ENCODE data around the gene GIMAP8.
"Not testable (repeated sequence)": the region's sequence is repeated elsewhere in the genome, so short reads cannot be mapped to it uniquely, and the experiment has no call there.

The GIMAP8 gene

DNA sequence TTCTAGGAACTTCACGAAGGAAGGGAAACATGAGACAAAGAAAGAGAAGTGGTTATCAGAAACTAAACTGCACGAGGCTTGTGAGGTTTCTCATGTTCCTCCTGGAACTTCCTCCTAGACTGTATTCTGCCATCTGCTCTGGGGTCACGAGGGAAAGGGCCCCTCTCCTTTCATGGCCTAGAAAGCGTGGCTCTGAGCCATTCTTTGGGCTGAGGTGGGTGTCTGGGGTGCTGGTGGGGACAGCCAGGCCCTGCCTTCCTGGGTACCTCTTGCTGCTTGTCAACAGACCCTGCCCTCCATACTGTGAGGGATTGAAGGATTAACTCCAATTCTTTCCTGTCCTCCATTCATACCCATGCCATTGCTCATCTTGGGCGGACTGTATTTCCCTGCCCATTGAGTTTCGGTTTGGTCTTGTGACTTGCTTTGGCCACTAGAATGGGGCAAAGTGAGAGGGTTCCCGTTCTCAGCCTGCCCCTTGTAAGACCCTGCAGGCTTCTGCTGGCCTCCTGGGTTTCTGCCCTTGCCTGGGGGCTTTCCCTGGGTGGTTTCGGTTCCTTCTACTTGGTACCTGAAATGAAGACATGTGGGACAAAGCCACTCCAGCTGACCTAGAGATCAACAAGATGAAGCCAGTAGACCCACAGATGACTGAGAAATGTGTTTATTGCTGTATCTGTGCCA is 14.9 kb upstream of the GIMAP8 start:
- DNase-seq (ENCODE audit: low read depth in 2 of 2), result no peak

DNA sequence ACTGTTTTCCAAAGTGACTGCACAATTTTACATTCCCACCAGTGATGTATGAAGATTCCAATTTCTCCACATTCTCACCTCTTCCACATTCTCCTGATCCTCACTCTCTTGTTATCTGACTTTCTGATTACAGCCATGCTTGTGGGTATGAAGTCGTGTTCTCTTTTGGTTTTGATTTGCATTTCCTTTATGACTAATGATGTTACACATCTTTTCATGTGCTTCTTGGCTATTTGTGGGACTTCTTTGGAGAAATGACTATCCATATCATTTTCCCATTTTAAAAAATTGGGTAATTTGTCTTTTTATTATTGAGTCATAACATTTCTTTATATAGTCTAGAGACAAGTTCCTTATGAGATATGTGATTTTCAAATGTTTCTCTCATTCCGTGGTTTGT is 10.5 kb upstream of the GIMAP8 start:
- no peak for DNase-seq (ENCODE audit: low read depth in 2 of 2)

DNA sequence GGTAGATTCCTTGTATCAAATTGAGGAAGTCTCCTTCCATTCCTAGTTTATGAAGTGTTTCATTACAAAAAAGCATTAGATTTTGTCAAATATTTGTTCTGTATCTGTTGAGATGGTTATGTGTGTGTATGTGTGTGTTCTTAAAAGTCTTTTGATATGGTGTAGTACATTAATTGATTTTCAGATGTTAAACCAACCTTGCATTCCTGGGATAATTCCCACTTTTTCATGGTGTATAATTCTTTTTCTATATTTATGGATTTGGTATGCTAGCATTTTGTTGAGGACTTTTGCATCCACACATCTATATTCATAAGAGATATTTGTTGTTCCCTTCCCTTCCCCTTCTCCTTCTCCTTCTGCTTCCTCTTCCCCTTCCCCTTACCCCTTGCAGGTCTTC is 8.9 kb upstream of the GIMAP8 start:
- no peak for DNase-seq (ENCODE audit: low read depth in 2 of 2)

DNA sequence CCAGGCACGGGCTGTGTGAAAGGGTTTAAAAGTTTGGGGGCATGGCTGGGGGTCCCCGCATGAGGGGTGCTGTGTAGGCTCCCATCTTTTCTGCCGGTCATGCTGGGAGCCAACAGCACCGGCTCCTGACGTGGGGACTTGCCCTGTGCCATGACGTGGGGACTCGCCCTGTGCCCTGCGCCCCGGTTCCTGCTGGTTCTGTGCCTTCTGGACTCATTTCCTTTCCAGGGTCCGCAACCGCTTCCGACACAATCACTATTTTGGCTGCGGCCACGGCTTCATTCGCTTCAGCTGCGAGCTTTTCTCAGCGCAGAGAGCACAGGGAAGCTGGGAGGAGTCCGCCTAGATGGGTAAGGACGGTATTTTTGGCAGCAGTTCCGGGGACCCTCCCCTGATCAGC is 7.6 kb upstream of the GIMAP8 start:
- no peak for DNase-seq (ENCODE audit: low read depth in 2 of 2)

DNA sequence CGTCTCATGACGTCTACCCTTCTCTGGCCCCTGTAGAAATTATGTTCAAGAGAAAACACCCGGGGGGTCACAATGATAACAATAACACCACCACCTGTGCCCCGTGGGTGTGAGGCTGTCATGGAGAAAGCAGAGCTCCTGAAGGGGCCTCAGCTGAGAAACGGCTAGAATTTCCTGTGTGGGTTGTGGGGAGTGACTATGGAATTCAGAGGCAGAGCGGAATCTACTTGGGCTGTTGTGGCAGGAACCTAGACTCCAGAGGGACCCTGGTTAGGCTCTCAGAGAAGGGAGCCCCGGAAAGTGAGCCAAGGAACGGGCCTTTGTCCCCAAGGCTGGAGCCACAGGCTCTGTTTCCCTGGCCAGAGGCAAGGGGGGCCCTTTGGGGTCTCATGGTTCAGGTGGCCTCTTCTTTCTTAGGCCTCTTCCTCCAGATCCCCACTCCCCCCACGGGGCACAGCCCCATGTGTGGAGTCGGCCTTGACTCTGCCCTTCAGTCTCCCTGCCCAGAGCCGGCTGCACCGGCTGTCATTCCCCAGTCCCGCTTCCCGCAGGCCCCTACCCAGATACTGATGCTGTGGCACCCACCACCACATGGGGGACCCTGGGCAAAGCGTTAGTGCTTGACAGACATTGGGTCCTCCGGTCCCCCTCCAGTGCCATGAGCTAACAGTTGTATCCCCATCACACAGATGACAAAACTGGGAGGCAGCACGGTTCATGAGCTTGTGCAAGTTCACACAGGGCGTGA is 6.5 kb upstream of the GIMAP8 start:
- DNase-seq (ENCODE audit: low read depth in 2 of 2), result no peak

DNA sequence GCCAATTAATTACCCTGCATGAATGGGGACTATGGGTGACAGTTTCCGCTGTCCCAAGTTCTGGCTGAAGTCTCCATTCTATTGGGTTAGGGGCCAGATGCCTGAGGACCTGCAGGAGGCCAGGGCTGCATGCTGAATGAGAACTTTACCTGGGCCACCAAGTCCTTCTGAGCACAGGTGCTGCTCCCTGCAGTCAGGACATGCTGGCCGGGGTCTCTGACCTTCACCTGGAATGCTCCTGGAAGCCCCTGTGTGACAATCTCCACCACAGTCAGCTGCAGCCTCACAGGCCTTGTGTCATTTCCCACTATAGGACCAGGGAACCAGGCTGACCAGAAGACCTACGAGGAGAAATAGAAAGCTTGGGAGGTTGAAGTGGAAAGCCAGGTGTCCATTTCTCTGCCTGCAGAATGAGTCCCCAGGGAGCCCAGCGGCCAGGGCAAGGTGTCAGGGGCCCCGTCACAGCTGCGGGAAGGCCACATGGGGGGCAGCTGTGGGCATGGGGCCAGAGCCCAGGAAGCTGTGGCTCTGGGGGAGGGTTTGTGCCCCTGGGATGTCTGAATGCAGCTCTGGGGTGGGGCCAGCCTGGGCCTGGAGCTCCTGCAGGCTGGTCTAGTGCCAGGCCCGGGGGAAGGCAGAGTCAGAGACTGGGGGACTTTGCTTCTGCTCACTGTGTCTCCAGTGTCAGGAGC is 5.6 kb upstream of the GIMAP8 start:
- DNase-seq (ENCODE audit: low read depth in 2 of 2), result no peak

DNA sequence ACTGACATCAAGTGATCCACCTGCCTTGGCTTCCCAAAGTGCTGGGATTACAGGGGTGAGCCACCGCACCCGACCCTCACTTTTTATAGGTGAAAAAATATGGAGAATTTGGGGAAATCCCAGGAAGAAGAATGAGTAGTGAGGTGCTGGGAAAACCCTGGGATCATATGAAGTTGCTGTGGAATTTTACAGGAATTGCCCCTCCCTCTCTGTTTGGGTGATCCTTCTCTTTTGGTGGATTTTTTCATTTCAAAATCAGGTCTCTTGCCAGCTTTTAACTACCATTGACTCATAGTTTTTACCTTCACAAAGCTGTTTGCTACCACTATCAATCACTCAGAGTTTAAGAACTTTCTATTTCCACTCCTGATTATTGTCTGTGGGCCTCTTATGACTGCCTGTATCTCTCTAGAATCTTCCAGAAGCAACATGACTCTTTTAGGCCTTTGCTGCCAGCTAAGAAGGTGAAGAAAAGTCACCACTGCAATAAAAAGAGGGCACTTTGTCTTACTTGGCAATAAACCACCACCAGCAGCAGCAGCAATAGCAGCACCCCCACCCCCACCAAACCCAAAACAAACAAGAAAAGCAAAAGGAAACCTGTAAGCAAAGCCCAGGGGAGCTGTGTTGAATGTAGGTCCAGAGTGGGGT is 4.0 kb upstream of the GIMAP8 start:
- DNase-seq (ENCODE audit: low read depth in 2 of 2), result no peak

DNA sequence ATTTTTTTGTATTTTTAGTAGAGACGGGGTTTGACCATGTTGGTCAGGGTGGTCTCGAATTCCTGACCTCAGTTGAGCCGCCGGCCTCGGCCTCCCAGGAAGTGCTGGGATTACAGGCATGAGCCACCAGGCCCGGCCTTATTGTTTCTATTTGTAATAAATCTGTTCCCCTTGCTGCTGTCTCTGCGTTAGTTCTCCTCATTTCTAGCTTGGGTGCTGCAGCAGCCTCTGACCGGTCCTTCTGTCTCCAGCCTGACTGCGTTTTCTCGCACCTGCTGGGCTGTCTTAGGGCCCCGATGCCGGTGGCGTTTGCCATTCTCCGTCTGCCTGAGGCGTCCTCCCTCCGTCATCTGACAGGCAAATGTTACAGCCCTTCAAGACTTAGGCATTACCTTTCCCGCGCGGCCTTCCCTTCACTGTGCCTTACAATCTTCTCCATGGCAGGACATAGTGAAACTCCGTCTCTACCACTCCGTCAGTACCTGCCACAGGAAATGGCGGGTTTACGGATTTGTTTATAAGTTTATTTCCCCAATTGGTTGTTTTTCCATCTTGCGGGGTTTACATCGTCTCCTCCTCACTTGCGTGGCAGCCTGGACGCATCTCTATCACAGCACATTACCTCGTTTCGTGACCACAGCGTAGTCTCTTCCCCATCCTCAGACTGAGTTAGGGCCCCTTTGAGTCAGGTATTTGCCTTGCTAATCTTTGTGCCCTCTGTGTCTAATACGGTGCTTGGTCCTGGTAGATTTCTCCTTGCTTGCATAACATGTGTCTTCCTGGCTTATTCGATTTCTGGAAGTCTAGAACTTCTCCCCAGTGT is 2.3 kb upstream of the GIMAP8 start:
- no peak for DNase-seq (ENCODE audit: low read depth in 2 of 2)

DNA sequence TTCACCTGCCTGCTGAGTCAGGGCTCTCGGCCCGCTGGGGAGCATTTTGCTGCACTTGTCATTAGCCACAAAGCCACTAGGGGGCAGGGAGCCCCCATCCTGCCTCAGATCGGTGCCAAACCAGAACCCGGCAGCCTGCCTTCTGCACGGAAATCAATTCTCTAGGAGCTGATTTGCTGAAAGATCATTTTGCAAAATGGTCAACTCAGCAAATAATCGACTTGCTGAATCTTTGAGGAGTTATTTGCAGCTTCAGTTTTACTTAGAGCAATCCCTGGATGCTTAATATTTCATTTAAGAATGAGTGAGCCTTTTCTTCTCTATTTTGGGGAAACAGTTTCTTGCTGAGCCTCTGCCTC is 1.7 kb upstream of the GIMAP8 start:
- DNase-seq (ENCODE audit: low read depth in 2 of 2), result peak; percentile 71 to 78

DNA sequence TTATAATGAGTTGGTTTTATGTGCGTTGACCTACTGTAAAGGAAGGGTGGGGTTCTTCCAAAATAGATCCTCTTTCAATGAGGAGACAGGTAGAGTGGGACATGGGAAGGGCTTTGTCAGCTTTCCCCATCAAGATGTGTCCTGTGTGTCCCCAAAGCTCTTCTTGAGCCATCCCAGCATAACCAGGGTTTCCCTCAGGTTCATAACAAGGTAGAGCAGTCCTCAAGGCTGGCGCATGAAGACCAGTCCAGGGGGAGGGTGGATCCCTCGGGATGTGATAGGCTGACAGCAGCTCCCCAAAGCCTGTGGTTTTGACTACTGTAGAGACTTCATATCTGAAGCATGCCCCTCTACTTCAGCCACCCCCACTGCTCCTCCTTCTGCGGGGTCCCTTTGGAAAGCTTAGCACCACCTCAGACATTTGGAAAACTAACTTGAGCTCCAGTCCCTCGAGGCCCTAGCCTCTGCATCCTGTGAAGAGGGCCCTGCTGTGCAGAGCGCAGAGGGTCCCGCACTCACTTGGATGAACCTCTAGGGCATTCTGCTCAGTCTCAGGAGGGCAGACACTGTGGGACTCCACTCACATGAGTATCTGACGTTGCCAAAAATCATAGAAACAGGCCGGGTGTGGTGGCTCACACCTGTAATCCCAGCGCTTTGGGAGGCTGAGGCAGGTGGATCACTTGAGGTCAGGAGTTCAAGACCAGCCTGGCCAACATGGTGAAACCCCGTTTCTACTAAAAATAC is 1.1 kb upstream of the GIMAP8 start:
- DNase-seq (ENCODE audit: low read depth in 2 of 2), result no peak

DNA sequence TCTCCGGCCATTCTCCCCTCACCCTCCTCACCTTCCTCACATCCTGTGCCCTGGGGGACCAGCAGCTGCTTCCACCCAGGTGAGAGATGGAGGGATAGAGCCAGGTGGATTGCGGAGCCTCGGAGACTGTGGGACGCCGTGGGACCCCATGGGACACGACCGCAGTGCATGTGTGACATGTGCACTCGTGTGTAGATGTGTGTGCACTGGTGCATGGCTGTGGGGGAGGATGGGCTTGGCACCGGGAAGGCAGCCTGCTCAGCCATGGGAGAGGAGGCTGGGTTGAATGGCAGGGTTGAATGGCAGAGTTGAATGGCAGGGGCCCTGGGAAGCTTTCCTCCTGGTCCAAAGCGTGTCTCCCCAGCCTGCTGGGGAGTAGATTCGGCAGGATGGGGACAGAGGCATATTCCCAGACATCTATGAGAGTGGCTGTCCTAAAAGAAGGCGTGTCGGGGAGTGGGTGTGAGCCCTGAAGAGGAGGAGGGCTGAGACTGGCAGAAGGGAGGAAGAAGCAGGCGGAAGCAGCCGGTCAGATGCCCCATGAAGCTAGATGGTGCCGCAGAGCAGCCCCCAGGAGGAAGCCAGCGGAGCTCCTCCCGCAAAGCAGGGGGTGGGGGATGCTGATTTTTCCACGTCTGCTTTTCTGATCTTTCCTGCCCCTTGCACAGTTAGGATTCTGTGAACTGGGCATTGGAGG is 815 bp downstream of the GIMAP8 start:
- DNase-seq (ENCODE audit: low read depth in 2 of 2), result peak in 1 of 2 donors; percentile 55

DNA sequence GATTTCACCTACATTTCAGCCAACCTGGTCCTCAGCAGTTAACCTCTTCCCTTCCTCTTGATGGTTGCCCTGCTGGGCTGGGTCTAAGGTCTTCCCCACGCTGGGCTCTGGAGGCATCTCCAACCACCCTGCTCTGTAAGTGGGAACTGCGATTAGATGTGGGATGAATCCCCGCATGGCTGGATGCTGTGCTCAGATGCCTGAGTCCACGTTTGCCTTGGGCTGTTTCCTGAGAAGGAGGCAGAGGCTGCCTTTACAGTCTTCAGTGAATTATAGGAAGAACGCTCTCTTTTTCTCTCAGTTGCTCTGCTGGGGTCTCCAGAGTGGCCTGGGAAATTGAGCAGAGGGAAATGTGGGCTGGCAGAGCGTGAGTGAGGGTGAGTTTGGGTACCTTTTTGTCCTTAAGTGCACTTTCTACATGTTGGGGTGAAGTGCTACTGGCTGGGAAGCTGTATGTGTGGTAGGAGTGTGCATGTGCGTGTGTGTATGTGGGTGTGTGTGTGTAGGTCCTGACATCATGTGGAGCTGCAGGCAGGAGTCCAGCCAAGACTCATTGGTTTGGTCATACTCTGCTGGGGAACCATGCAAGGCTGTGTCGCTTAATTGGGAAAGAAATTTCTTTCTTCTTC is 1.5 kb downstream of the GIMAP8 start:
- DNase-seq (ENCODE audit: low read depth in 2 of 2), result no peak

DNA sequence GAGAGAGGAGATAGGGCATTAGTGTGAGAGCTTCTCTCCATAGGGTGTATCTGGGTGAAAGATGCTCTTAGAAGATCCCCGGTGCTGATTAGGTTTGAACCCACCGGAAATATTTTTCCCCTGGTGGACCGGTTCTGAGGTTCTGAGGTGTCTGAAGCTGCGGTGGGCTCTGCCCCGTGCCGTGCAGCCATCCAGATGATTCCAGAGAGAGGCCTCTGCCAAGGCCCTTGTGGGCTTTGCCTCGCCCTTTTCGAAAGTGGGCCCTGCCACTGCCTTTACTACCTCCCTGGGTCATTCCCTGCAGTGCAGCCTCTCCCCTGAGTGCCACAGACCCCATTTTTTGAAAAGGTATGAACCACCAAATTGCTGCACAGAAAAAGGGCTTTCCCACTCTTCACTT is 2.8 kb downstream of the GIMAP8 start:
- DNase-seq (ENCODE audit: low read depth in 2 of 2), result no peak

DNA sequence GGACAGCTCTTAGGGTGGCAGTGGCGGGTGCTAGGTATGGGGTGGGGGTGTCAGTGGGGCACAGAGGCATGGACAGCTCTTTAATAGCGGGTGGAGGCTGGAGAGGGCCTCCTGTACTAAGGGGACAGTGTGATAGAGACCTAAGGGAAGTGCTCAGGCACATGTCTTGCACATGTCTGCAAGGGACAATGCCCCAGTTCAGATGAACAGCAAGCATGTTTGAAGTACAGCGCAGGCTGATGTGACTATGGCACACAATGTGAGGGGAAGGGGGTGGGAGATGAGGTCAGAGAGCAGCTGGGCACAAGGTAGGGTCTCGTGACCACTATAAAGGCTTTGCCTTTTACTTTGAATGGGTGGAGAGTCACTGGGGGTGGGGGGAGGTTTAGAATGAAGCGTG is 3.5 kb downstream of the GIMAP8 start:
- no peak for DNase-seq (ENCODE audit: low read depth in 2 of 2)

DNA sequence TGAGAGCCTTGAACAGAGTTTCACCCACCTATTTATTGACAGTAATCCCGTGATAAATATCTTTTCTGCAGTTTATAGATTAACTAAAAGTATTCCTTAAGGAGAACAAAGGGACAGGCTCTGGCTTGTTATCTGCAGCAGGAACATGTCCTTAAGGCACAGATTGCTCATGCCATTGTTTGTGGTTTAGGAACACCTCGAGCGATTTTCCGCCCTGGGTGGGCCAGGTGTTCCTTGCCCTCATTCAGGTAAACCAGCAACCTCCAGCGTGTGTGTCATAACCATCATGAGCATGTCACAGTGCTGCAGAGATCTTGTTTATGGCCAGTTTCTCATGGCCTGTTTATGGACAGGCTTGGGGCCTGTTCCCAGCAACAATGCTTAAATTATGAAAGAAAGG is 6.6 kb downstream of the GIMAP8 start:
- not testable (repeated sequence) for DNase-seq (ENCODE audit: low read depth in 2 of 2)

DNA sequence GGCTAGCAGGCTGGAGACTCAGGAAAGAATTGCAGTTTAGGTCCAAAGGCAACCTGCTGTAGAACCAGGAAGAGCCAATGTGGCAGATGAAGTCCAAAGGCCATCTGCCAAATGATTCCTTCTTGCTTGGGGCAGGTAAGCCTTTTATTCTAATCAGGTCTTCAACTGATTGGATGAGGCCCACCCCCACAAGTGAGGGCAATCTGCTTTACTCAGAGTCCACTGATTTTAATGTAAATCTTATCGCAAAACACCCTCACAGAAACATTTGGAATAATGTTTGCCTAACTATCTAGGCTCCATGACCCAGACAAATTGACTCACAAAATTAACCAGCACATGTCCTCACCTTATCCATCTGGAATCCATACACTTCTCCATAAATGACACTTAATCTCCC is 7.8 kb downstream of the GIMAP8 start:
- DNase-seq (ENCODE audit: low read depth in 2 of 2), result no peak

DNA sequence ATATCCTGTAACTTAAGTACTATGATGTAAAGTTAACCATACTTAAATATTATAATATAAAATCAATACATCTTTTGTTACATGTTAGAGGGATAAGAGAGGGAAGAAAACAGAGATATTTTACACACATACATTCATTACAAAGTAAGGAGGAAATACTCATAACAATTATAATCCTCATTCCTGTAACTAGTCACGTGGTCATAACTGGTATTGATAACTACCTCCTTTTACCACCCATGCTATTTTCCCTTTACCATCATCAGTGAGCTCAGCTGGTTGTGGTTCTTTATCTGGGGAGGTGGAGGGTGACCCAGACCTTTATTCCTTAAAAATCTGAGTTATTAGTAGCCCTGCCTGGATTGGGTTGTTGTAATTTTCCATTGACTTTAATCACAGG is 8.3 kb downstream of the GIMAP8 start:
- no peak for DNase-seq (ENCODE audit: low read depth in 2 of 2)

DNA sequence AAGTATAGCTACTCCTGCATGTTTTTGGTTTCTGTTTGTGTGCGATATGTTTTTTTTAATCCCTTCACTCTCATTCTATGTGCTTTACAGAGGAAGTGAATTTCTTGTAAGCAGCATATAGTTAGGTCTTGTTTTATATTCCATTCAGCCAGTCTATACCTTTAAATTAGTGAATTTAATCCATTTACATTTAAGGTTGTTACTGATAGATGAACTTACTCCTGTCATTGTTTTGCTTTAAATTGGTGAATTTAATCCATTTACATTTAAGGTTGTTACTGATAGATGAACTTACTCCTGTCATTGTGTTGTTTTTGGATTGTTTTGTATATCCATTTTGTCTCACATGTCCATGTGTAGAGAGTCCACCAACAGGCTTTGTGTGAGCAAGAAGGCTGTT is 11.1 kb downstream of the GIMAP8 start:
- no peak for DNase-seq (ENCODE audit: low read depth in 2 of 2)

DNA sequence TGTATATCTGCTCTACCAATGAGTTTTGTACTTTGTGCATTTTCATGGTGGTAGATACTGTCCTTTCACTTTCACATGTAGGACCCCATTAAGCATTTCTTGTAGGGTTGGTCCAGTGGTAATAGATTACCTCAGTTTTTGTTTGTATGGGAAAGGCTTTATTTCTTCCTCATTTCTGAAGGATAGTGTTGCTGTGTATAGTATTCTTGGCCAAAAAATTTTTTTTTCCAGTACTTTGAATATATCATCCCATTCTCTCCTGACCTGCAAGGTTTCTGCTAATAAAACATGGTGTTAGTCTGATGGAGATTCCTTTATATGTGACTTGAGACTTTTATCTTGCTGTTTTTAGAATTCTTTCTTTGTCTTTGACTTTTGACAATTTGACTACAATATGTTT is 12.0 kb downstream of the GIMAP8 start:
- no peak for DNase-seq (ENCODE audit: low read depth in 2 of 2)

DNA sequence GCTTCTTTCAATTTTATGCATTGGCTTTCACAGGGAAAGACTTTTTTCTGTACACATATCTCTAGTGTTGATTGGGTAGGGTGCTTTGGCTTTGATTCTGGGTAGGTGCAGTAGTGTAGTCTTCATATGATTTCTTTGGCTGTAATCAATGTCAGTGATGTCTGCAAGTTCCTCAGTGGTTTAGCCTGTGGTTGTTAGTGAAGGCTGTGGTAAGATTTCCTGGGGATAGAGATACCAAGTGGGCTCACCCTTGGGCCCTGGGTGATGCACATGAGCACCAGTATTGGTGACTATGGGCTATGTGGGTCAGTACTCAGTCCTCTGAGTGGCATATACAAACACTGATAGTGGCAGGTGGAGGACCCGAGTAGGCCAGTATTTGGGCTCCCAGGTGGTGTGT is 13.0 kb downstream of the GIMAP8 start:
- DNase-seq (ENCODE audit: low read depth in 2 of 2), result no peak
